HepG2 (cell line): Measurements from ENCODE around the gene SMIM41. TPM values are rescaled to one million over a fixed set of nuclear protein-coding genes. Genes with fewer than 3 reads are reported as not detected.
A peak's percentile ranks its signal among the peaks of the same experiment; 100 is the strongest.

Experiments
- GATA4 ChIP-seq: sonication (generic); IDR thresholded peaks from 2 replicates; pipeline ENCODE4 v1.6.1; 2016; ENCODE audit warnings: antibody characterized with exemption, low read depth, borderline replicate concordance
- KDM1A ChIP-seq: IDR thresholded peaks from 2 replicates; pipeline ENCODE4 v1.6.1; 2016; ENCODE audit warnings: missing compliant biosample characterization
- KLF13 ChIP-seq: sonication (generic); formaldehyde crosslinking; IDR thresholded peaks from 2 replicates; pipeline ENCODE4 v1.4.0; 2020; ENCODE audit warnings: mild to moderate bottlenecking, missing genetic modification reagents
- RXRA ChIP-seq: sonication (generic); formaldehyde crosslinking; IDR thresholded peaks from 2 replicates; pipeline ENCODE4 v1.5.1; 2020; ENCODE audit warnings: missing genetic modification reagents
- YY1 ChIP-seq: IDR thresholded peaks from 2 replicates; pipeline ENCODE4 v1.6.1; 2011; ENCODE audit warnings: low read length, low read depth, moderate library complexity, mild to moderate bottlenecking; ENCODE audit not compliant: insufficient read depth, insufficient replicate concordance
- ZEB1 ChIP-seq: IDR thresholded peaks from 2 replicates; pipeline ENCODE4 v1.6.1; 2012; ENCODE audit warnings: mild to moderate bottlenecking, low read depth, inconsistent platforms; ENCODE audit not compliant: insufficient replicate concordance
- ZNF547 ChIP-seq: sonication (generic); formaldehyde crosslinking; IDR thresholded peaks from 2 replicates; pipeline ENCODE4 v1.5.1; 2020; ENCODE audit warnings: mild to moderate bottlenecking, missing genetic modification reagents
- polyA plus RNA-seq, 8 experiments: library from polyadenylated mRNA; depleted of rRNA in 3 of 8; stranded (reverse) in 7 of 8; unstranded in 1 of 8; fragments of >200 nt; fragmentation: Illumina TruSeq in 4 of 8; extraction: Trizol in 4 of 8; gene quantifications; 2 replicates each; pipeline versions ENCODE4 v1.2.1 to v1.2.3, GENCODE V29; 2011 to 2016; ENCODE audit warnings: low read depth in 4 of 8, missing spikeins in 1 of 8, mixed read lengths in 1 of 8; ENCODE audit not compliant: insufficient read depth in 1 of 8
- total RNA-seq, 5 experiments: library from RNA; depleted of rRNA; stranded (reverse); fragments of >200 nt; fragmentation: Illumina TruSeq; extraction: Trizol; gene quantifications; 2 replicates each; pipeline ENCODE4 v1.2.3, GENCODE V29; 2016; ENCODE audit warnings: low read depth in 1 of 5
- TF ChIP-seq, protein P1 (sequence below): sonication (generic); formaldehyde crosslinking; IDR thresholded peaks from 2 replicates; pipeline ENCODE4 v1.8.0; 2022; ENCODE audit warnings: missing genetic modification reagents, low read depth, mild to moderate bottlenecking, borderline replicate concordance
- TF ChIP-seq, protein P2 (sequence below): sonication (generic); formaldehyde crosslinking; IDR thresholded peaks from 2 replicates; pipeline ENCODE4 v1.4.0; 2020; ENCODE audit warnings: missing genetic modification reagents
- TF ChIP-seq, protein P3 (sequence below): sonication (generic); formaldehyde crosslinking; IDR thresholded peaks from 2 replicates; pipeline ENCODE4 v1.4.0; 2020; ENCODE audit warnings: mild to moderate bottlenecking, low read depth, missing genetic modification reagents

Gene SMIM41
- total and polyA plus RNA-seq, 2 of the 13 experiments (the other 11 are each of a cell fraction or from before 2014, with no cell fraction given): not detected

DNA sequence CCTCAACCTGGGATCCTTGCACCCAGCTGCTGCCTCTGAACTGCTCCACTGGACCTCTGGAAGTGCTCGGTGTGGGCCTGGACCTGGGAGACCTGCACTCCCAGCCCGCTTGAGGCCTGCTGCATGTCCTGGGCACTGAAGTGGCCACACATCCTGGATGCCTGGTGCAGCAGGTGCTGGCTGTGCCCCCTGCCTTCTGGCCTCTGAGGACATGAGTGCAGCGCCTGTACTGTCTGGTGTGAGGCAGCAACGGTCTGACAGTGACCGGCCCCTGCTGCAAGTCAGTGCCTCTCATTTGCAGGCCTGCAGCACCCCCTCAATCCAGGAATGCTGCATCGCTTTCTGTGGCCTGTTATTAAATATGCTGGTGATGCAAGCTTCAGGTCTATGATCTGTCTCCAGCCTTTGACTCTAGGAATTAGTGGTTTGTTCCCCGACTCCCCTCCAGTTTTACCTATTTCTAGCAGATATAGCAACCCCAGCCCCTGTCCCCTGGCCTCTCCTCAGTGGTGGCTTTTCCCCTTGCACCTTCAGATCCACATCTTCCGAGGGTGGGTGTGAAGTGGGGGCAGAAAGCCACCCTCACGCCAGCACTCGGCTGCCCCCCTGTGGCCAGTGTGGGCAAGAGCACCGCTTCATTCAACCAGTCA, 3.6 kb downstream of the SMIM41 start (continued):
- TF ChIP-seq KDM1A (CRISPR knock-in tag): no peak
- TF ChIP-seq ZEB1: no peak
- TF ChIP-seq ZNF547 (CRISPR knock-in tag): no peak
- 0 out of 2 replicates have a peak, but pooled peaks have one; percentile 48 for TF ChIP-seq KLF13
- TF ChIP-seq YY1: peak; percentile 29
- TF ChIP-seq, protein P1, sequence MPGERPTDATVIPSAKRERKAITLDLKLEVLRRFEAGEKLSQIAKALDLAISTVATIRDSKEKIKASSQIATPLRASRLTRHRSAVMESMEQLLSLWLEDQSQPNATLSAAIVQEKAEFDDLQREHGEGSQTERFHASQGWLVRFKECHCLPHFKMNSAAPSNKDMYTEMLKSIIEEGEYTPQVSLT (CRISPR knock-in tag): no peak
- TF ChIP-seq, protein P2, sequence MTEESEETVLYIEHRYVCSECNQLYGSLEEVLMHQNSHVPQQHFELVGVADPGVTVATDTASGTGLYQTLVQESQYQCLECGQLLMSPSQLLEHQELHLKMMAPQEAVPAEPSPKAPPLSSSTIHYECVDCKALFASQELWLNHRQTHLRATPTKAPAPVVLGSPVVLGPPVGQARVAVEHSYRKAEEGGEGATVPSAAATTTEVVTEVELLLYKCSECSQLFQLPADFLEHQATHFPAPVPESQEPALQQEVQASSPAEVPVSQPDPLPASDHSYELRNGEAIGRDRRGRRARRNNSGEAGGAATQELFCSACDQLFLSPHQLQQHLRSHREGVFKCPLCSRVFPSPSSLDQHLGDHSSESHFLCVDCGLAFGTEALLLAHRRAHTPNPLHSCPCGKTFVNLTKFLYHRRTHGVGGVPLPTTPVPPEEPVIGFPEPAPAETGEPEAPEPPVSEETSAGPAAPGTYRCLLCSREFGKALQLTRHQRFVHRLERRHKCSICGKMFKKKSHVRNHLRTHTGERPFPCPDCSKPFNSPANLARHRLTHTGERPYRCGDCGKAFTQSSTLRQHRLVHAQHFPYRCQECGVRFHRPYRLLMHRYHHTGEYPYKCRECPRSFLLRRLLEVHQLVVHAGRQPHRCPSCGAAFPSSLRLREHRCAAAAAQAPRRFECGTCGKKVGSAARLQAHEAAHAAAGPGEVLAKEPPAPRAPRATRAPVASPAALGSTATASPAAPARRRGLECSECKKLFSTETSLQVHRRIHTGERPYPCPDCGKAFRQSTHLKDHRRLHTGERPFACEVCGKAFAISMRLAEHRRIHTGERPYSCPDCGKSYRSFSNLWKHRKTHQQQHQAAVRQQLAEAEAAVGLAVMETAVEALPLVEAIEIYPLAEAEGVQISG (CRISPR knock-in tag): peak; percentile 59
- no peak for TF ChIP-seq GATA4
- TF ChIP-seq RXRA: no peak; the same call in 1 of the 2 replicates
- TF ChIP-seq, protein P3, sequence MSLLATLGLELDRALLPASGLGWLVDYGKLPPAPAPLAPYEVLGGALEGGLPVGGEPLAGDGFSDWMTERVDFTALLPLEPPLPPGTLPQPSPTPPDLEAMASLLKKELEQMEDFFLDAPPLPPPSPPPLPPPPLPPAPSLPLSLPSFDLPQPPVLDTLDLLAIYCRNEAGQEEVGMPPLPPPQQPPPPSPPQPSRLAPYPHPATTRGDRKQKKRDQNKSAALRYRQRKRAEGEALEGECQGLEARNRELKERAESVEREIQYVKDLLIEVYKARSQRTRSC (CRISPR knock-in tag): no peak
